Retinal pigment epithelial cell (primary cell): ENCODE measurements around the gene PRC1.

Experiments used
- DNase-seq: peaks from one replicate; pipeline ENCODE4 v3.0.0-alpha.2; 2010; ENCODE audit warnings: low read depth
- H3K4me3 ChIP-seq: 2 replicates; pipeline ENCODE4 v1.5.1; 2011; ENCODE audit warnings: mild to moderate bottlenecking, low read length, control low read depth, moderate library complexity
- CTCF ChIP-seq: conservative IDR thresholded peaks from 2 replicates; pipeline ENCODE4 v1.5.1; 2011; ENCODE audit warnings: low read depth, low read length, control low read depth, inconsistent platforms

The PRC1 gene

GRCh38 chr15:91007266-91007665 lies 12.9 kb upstream of the PRC1 start:
- DNase-seq = no peak
- no peak overlapping the region for H3K4me3 ChIP-seq
- TF ChIP-seq CTCF = no peak

- no peak overlapping the region for H3K4me3 ChIP-seq
- DNase-seq = no peak
- no peak for TF ChIP-seq CTCF
Measured at GRCh38 chr15:91001209-91001608, 6.9 kb upstream of the PRC1 start.

GRCh38 chr15:90998737-90999136 lies 4.4 kb upstream of the PRC1 start:
- H3K4me3 ChIP-seq = no peak overlapping the region
- no peak for DNase-seq
- no peak for TF ChIP-seq CTCF

- no peak for DNase-seq
- peak overlapping the region; percentile 90 for H3K4me3 ChIP-seq
- no peak for TF ChIP-seq CTCF
Measured at GRCh38 chr15:90994059-90994416, 297 bp downstream of the PRC1 start.

GRCh38 chr15:90991587-90992285 lies 2.6 kb downstream of the PRC1 start:
- H3K4me3 ChIP-seq = no peak overlapping the region
- no peak for DNase-seq
- no peak for TF ChIP-seq CTCF

- TF ChIP-seq CTCF = no peak
- no peak overlapping the region for H3K4me3 ChIP-seq
- DNase-seq = no peak
Measured at GRCh38 chr15:90990446-90990845, 3.9 kb downstream of the PRC1 start.

- no peak for TF ChIP-seq CTCF
Measured at GRCh38 chr15:90989040-90989768, 5.1 kb downstream of the PRC1 start.

More at GRCh38 chr15:90989040-90989768, 5.1 kb downstream of the PRC1 start:
- no peak overlapping the region for H3K4me3 ChIP-seq
- DNase-seq = no peak
